ENCODE results near the gene JOSD1. TPM values are rescaled to one million over a fixed set of nuclear protein-coding genes. Genes with fewer than 3 reads are reported as not detected.
A peak's percentile ranks its signal among the peaks of the same experiment; 100 is the strongest.

The JOSD1 gene
- polyA plus RNA-seq, 3 donors: 7.1 to 83.5 (median 7.2) TPM

- H2AFZ ChIP-seq (ENCODE audit: insufficient read depth, low read depth, low read length, poor library complexity, severe bottlenecking): peak overlapping the region; percentile 44
- intact Hi-C loops (cut with micrococcal nuclease): loop anchor here (5.0 kb wide), 2 partner anchors 46 to 51 kb away; partner anchors contain the start of gene SUN2 (in 1 of the 2)
- H3K36me3 Mint-ChIP-seq: peaks cover 16 to 20% of the 10 kb centered on the region in 2 donors
- H3K9me3 Mint-ChIP-seq: no peaks in the 10 kb centered on the region
- H4K20me1 ChIP-seq (ENCODE audit: insufficient read depth, low read length): peaks cover 50% of the 10 kb centered on the region
- peak overlapping the region; percentile 92 for H3K4me3 Mint-ChIP-seq
- peaks cover 0 to 19% of the 10 kb centered on the region in 2 donors for H3K36me3 ChIP-seq (replicated peaks in 1 of 2; ENCODE audit: control insufficient read depth in 1 of 2, insufficient read depth in 2 of 2, low read length in 2 of 2)
- peak overlapping the region; percentile 86 to 94 (median 92) for H3K27ac Mint-ChIP-seq
- H3K4me1 Mint-ChIP-seq: peaks cover 49% of the 10 kb centered on the region
- no peaks in the 10 kb centered on the region for H3K9me3 ChIP-seq (replicated peaks in 1 of 2; ENCODE audit: control insufficient read depth in 1 of 2, insufficient read depth in 1 of 2, low read length in 2 of 2)
- under 1% methylated on average over 80 of the region's 80 CpGs for WGBS (ENCODE audit: insufficient coverage)
- peak overlapping the region; percentile 87 to 98 (median 88) for H3K4me3 ChIP-seq (replicated peaks in 1 of 3; ENCODE audit: low read depth in 2 of 3, low read length in 3 of 3)
- peaks cover 56% of the 10 kb centered on the region for H3K79me2 ChIP-seq (ENCODE audit: insufficient read depth, low read length)
- no peak for TF ChIP-seq CTCF (IDR thresholded peaks at IDR 0.05)
- H3K27ac ChIP-seq (ENCODE audit: low read depth in 1 of 2, low read length in 2 of 2): peak overlapping the region; percentile 55 to 85
- peaks cover 5 to 13% (median 8%) of the 10 kb centered on the region in 3 donors for H3K27me3 Mint-ChIP-seq (ENCODE audit: low read depth in 3 of 3)
- peak in 1 of 3 donors; percentile 33 for DNase-seq
- peaks cover 46 to 50% of the 10 kb centered on the region in 2 donors for H3K4me1 ChIP-seq (ENCODE audit: control insufficient read depth in 1 of 2, insufficient read depth in 2 of 2, low read length in 2 of 2)
- peak overlapping the region; percentile 94 for H3K9ac ChIP-seq (ENCODE audit: insufficient read depth, low read length, poor library complexity, severe bottlenecking)
- peak overlapping the region; percentile 88 for H3K4me2 ChIP-seq (replicated peaks; ENCODE audit: extremely low read depth, low read length, poor library complexity, severe bottlenecking)
- peaks cover 0 to 2% of the 10 kb centered on the region in 2 donors for H3K27me3 ChIP-seq (ENCODE audit: control insufficient read depth in 2 of 2, insufficient read depth in 2 of 2, low read length in 2 of 2)
Observed at GRCh38 chr22:38706101-38706900, 5.6 kb upstream of the JOSD1 start.

- H4K20me1 ChIP-seq (ENCODE audit: insufficient read depth, low read length): peaks cover 41% of the 10 kb centered on the region
- H2AFZ ChIP-seq (ENCODE audit: insufficient read depth, low read depth, low read length, poor library complexity, severe bottlenecking): peak within 1 kb of the TSS; percentile 44
- TF ChIP-seq CTCF (IDR thresholded peaks at IDR 0.05): no peak
- intact Hi-C loops (cut with micrococcal nuclease): loop anchor here (5.0 kb wide), 2 partner anchors 47 to 52 kb away; partner anchors contain the start of gene SUN2 (in 1 of the 2)
- H3K27me3 Mint-ChIP-seq (ENCODE audit: low read depth in 3 of 3): peaks cover 5 to 13% (median 8%) of the 10 kb centered on the region in 3 donors
- peaks cover 50% of the 10 kb centered on the region for H3K4me1 Mint-ChIP-seq
- peak within 1 kb of the TSS; percentile 62 to 85 for H3K27ac ChIP-seq (ENCODE audit: low read depth in 1 of 2, low read length in 2 of 2)
- H3K4me3 ChIP-seq (replicated peaks in 1 of 3; ENCODE audit: low read depth in 2 of 3, low read length in 3 of 3): peak within 1 kb of the TSS; percentile 87 to 98 (median 88)
- H3K4me2 ChIP-seq (replicated peaks; ENCODE audit: extremely low read depth, low read length, poor library complexity, severe bottlenecking): peak within 1 kb of the TSS; percentile 88
- H3K9me3 Mint-ChIP-seq: no peaks in the 10 kb centered on the region
- H3K27ac Mint-ChIP-seq: peak within 1 kb of the TSS; percentile 94 to 97 (median 95)
- H3K4me3 Mint-ChIP-seq: peak within 1 kb of the TSS; percentile 92
- peaks cover 0 to 11% of the 10 kb centered on the region in 2 donors for H3K36me3 ChIP-seq (replicated peaks in 1 of 2; ENCODE audit: control insufficient read depth in 1 of 2, insufficient read depth in 2 of 2, low read length in 2 of 2)
- peaks cover 7 to 13% of the 10 kb centered on the region in 2 donors for H3K36me3 Mint-ChIP-seq
- peaks cover 47 to 53% of the 10 kb centered on the region in 2 donors for H3K4me1 ChIP-seq (ENCODE audit: control insufficient read depth in 1 of 2, insufficient read depth in 2 of 2, low read length in 2 of 2)
- peak within 1 kb of the TSS; percentile 94 for H3K9ac ChIP-seq (ENCODE audit: insufficient read depth, low read length, poor library complexity, severe bottlenecking)
- 0% methylated on average over 55 of the region's 55 CpGs for WGBS (ENCODE audit: insufficient coverage)
- peaks cover 48% of the 10 kb centered on the region for H3K79me2 ChIP-seq (ENCODE audit: insufficient read depth, low read length)
- peak; percentile 100 for DNase-seq
- H3K9me3 ChIP-seq (replicated peaks in 1 of 2; ENCODE audit: control insufficient read depth in 1 of 2, insufficient read depth in 1 of 2, low read length in 2 of 2): no peaks in the 10 kb centered on the region
- peaks cover 0 to 2% of the 10 kb centered on the region in 2 donors for H3K27me3 ChIP-seq (ENCODE audit: control insufficient read depth in 2 of 2, insufficient read depth in 2 of 2, low read length in 2 of 2)
Observed at GRCh38 chr22:38705235-38706100, 4.7 kb upstream of the JOSD1 start, which contains the start of gene GTPBP1. GTPBP1 (plus strand) TSS chr22:38705944; CDS start chr22:38705956, 12 bp downstream.
